Spleen (tissue), 11 donors: Measurements from ENCODE around the gene CIZ1. TPM values are rescaled to one million over a fixed set of nuclear protein-coding genes. Genes with fewer than 3 reads are reported as not detected.

Experiments
- DNase-seq: peaks from one replicate; pipeline ENCODE4 v3.0.0-alpha.2; 2020
- H3K27ac ChIP-seq, 8 donors: fragments of 200-600 bp; sonication (generic) in 7 of 8; 1 replicate in 4 of 8; 2 replicates in 4 of 8; pipeline versions ENCODE4 v1.5.0 to v1.8.0; 2016 to 2021; ENCODE audit warnings: inconsistent platforms in 4 of 8, mild to moderate bottlenecking in 4 of 8, moderate library complexity in 1 of 8
- H3K27me3 ChIP-seq, 7 donors: fragments of 200-600 bp; sonication (generic) in 6 of 7; replicated peaks in 1 of 7; 1 replicate in 4 of 7; 2 replicates in 3 of 7; pipeline versions ENCODE4 v1.5.0 to v1.8.0; 2016 to 2021; ENCODE audit warnings: inconsistent platforms in 3 of 7, mild to moderate bottlenecking in 1 of 7
- H3K36me3 ChIP-seq, 6 donors: fragments of 200-600 bp; sonication (generic) in 5 of 6; 1 replicate in 4 of 6; 2 replicates in 2 of 6; pipeline versions ENCODE4 v1.5.0 to v1.8.0; 2016 to 2021; ENCODE audit warnings: inconsistent platforms in 2 of 6
- H3K4me1 ChIP-seq, 6 donors: fragments of 200-600 bp; sonication (generic) in 5 of 6; 1 replicate in 3 of 6; 2 replicates in 3 of 6; pipeline versions ENCODE4 v1.5.0 to v1.8.0; 2016 to 2021; ENCODE audit warnings: inconsistent platforms in 3 of 6
- H3K4me3 ChIP-seq, 8 donors: fragments of 200-600 bp; sonication (generic) in 7 of 8; 1 replicate in 4 of 8; 2 replicates in 4 of 8; pipeline versions ENCODE4 v1.5.0 to v1.8.0; 2016 to 2021; ENCODE audit warnings: inconsistent platforms in 4 of 8, mild to moderate bottlenecking in 4 of 8, moderate library complexity in 2 of 8
- H3K9me3 ChIP-seq, 8 donors: fragments of 200-600 bp; sonication (generic) in 7 of 8; 1 replicate in 4 of 8; 2 replicates in 4 of 8; pipeline versions ENCODE4 v1.5.0 to v1.8.0; 2016 to 2021; ENCODE audit warnings: inconsistent platforms in 4 of 8
- POLR2A ChIP-seq, 3 donors: fragments of 450-650 bp; IDR thresholded peaks; one replicate each; pipeline ENCODE4 v1.5.1; 2017; ENCODE audit warnings: antibody characterized with exemption in 3 of 3, mild to moderate bottlenecking in 1 of 3
- POLR2AphosphoS5 ChIP-seq, 3 donors: sonication (generic); formaldehyde crosslinking; IDR thresholded peaks; one replicate each; pipeline ENCODE4 v1.5.1; 2017; ENCODE audit warnings: antibody characterized with exemption in 3 of 3
- WGBS, 5 donors: extraction: QIAGEN DNeasy Blood & Tissue Kit in 3 of 5; methylation state at CpG; one replicate each; pipeline versions ENCODE4 v1.1.5 to v1.1.7; 2013 to 2018; 5-methylcytosine and 5-hydroxymethylcytosine counted together
- intact Hi-C: fragments of 100-400 bp; cut with DNase I; formaldehyde crosslinking; loops from one replicate; pipeline ENCODE4 v1.15.0; 2023; ENCODE audit warnings: low total_unique reads
- polyA plus RNA-seq, 3 donors: library from polyadenylated mRNA; stranded (reverse); fragments of 200-250 nt; gene quantifications; one replicate each; pipeline ENCODE4 v1.2.1, GENCODE V29; 2013
- total RNA-seq, 7 donors: library from RNA; depleted of rRNA in 3 of 7; stranded (reverse); fragments of >200 nt in 3 of 7; fragmentation: NEBNext Ultra II Directional in 4 of 7; extraction: Animal tissue kit (Norgen Biotek cat#: 25700) in 4 of 7; gene quantifications; one replicate each; pipeline versions ENCODE4 v1.1.0 to v1.2.1, GENCODE V29; 2016 to 2021
- TF ChIP-seq, protein P1 (sequence below), 11 experiments: fragments of 200-600 bp in 7 of 11; fragments of 450-650 bp in 4 of 11; sonication (generic) in 4 of 11; IDR thresholded peaks in 8 of 11; conservative IDR thresholded peaks in 3 of 11; 1 replicate in 7 of 11; 2 replicates in 4 of 11; pipeline versions ENCODE4 v1.4.0 to v1.8.0; 2016 to 2021; ENCODE audit warnings: antibody characterized with exemption in 11 of 11, inconsistent platforms in 4 of 11, mild to moderate bottlenecking in 1 of 11
- donor health status: healthy with polysubstance abuse.
- donor health status: DM: no; HTN: no; CAD: no; lungs with moderate emphysema.
- donor health status: DM: no; HTN: no; CAD: no.
- donor health status: Bipolar disorder and iron deficiency.
- donor health status: healthy.
- donor health status: DM: no; HTN: no; CAD: no.
- donor health status: DM: yes; HTN: yes; CAD: no.

The CIZ1 gene
- total and polyA plus RNA-seq, 10 donors: 24.7 to 98.2 (median 77.2) TPM

DNA sequence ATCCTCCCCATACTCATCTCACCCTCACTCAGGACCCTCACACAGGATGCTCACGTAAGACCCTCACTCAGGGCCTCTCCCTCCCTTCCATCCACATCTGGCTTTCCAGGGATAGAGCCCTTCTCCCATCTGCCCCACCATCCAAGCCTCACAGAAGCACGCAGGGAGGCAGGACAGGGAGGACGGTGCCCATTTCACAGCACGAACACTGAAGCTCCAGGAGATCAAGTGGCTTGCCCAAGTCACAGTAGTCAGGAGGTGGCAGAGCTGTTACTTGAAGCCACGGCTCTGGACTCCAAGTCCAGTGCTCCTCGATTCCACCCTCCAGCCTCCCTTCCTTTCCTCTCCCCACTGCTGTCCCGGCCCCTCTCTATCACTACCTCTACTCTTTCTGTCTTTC, 33.5 kb upstream of the CIZ1 start:
- Histone ChIP-seq H3K27ac (no peak overlapping the region), H3K36me3 (no peaks in the 10 kb centered on the region), H3K4me3 (no peak overlapping the region), H3K4me1 (no peaks in the 10 kb centered on the region), H3K27me3 (no peaks in the 10 kb centered on the region), H3K9me3 (no peaks in the 10 kb centered on the region)
- no peak for DNase-seq
- 79 to 91% (median 89%) methylated on average over 7 of the region's 7 CpGs for WGBS, 5 donors
- TF ChIP-seq POLR2A (IDR thresholded peaks at IDR 0.05): no peak
- TF ChIP-seq, protein P1, sequence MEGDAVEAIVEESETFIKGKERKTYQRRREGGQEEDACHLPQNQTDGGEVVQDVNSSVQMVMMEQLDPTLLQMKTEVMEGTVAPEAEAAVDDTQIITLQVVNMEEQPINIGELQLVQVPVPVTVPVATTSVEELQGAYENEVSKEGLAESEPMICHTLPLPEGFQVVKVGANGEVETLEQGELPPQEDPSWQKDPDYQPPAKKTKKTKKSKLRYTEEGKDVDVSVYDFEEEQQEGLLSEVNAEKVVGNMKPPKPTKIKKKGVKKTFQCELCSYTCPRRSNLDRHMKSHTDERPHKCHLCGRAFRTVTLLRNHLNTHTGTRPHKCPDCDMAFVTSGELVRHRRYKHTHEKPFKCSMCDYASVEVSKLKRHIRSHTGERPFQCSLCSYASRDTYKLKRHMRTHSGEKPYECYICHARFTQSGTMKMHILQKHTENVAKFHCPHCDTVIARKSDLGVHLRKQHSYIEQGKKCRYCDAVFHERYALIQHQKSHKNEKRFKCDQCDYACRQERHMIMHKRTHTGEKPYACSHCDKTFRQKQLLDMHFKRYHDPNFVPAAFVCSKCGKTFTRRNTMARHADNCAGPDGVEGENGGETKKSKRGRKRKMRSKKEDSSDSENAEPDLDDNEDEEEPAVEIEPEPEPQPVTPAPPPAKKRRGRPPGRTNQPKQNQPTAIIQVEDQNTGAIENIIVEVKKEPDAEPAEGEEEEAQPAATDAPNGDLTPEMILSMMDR (IDR thresholded peaks at IDR 0.05 in 8 of 11, conservative IDR thresholded peaks at IDR 0.05 in 3 of 11): no peak
- no peak for TF ChIP-seq POLR2AphosphoS5 (IDR thresholded peaks at IDR 0.05)
- intact Hi-C loops: no loop called here

GRCh38 chr9:128222880-128223670, 31.7 kb upstream of the CIZ1 start:
- no peaks in the 10 kb centered on the region for H3K27me3 ChIP-seq
- no peak overlapping the region for H3K4me3 ChIP-seq
- H3K4me1 ChIP-seq: peaks cover 0 to 13% (median 12%) of the 10 kb centered on the region in 6 donors
- intact Hi-C loops: no loop called here
- no peak for DNase-seq
- no peak overlapping the region for H3K27ac ChIP-seq
- H3K36me3 ChIP-seq: no peaks in the 10 kb centered on the region
- no peaks in the 10 kb centered on the region for H3K9me3 ChIP-seq
- WGBS, 5 donors: 78 to 94% (median 88%) methylated on average over 4 to 13 of the region's 13 CpGs
- TF ChIP-seq POLR2A (IDR thresholded peaks at IDR 0.05) (no peak), POLR2AphosphoS5 (IDR thresholded peaks at IDR 0.05) (no peak)
- TF ChIP-seq, protein P1 (IDR thresholded peaks at IDR 0.05 in 8 of 11, conservative IDR thresholded peaks at IDR 0.05 in 3 of 11): no peak

GRCh38 chr9:128222026-128222425, 30.7 kb upstream of the CIZ1 start:
- Histone ChIP-seq H3K36me3 (no peaks in the 10 kb centered on the region), H3K4me1 (peaks cover 0 to 18% (median 16%) of the 10 kb centered on the region in 6 donors), H3K9me3 (no peaks in the 10 kb centered on the region), H3K4me3 (no peak overlapping the region), H3K27ac (no peak overlapping the region), H3K27me3 (no peaks in the 10 kb centered on the region)
- intact Hi-C loops: no loop called here
- no peak for TF ChIP-seq POLR2AphosphoS5 (IDR thresholded peaks at IDR 0.05)
- TF ChIP-seq, protein P1 (IDR thresholded peaks at IDR 0.05 in 8 of 11, conservative IDR thresholded peaks at IDR 0.05 in 3 of 11): no peak
- no peak for TF ChIP-seq POLR2A (IDR thresholded peaks at IDR 0.05)
- no peak for DNase-seq
- WGBS, 5 donors: 84 to 94% (median 85%) methylated on average over 10 of the region's 10 CpGs

GRCh38 chr9:128219831-128220230, 28.5 kb upstream of the CIZ1 start:
- intact Hi-C loops: no loop called here
- no peaks in the 10 kb centered on the region for H3K9me3 ChIP-seq
- WGBS, 5 donors: 78 to 95% (median 88%) methylated on average over 9 of the region's 9 CpGs
- no peak overlapping the region for H3K27ac ChIP-seq
- peaks cover 0 to 18% (median 16%) of the 10 kb centered on the region in 6 donors for H3K4me1 ChIP-seq
- no peak for DNase-seq
- no peaks in the 10 kb centered on the region for H3K27me3 ChIP-seq
- no peak overlapping the region for H3K4me3 ChIP-seq
- no peaks in the 10 kb centered on the region for H3K36me3 ChIP-seq
- TF ChIP-seq, protein P1 (IDR thresholded peaks at IDR 0.05 in 8 of 11, conservative IDR thresholded peaks at IDR 0.05 in 3 of 11): no peak
- no peak for TF ChIP-seq POLR2A (IDR thresholded peaks at IDR 0.05)
- no peak for TF ChIP-seq POLR2AphosphoS5 (IDR thresholded peaks at IDR 0.05)
